ENCODE measurements around the gene H19. TPM values are rescaled to one million over a fixed set of nuclear protein-coding genes. Genes with fewer than 3 reads are reported as not detected.

H19 gene
- total and polyA plus RNA-seq, 8 donors = 119 to 1,133 (median 825) TPM

GRCh38 chr11:1982873-1983600, 14.6 kb downstream of the H19 start:
- H3K4me1 ChIP-seq = no peaks in the 10 kb centered on the region
- H3K36me3 ChIP-seq = no peaks in the 10 kb centered on the region
- H3K4me3 ChIP-seq = no peak overlapping the region
- TF ChIP-seq CTCF (IDR thresholded peaks at IDR 0.05) = no peak
- DNase-seq = no peak
- intact Hi-C loops (cut with DNase I) = no loop called here
- no peak for ATAC-seq
- H3K27ac ChIP-seq = no peak overlapping the region
- H3K9me3 ChIP-seq = no peaks in the 10 kb centered on the region
- no peaks in the 10 kb centered on the region for H3K27me3 ChIP-seq

GRCh38 chr11:1979607-1980006, 18.0 kb downstream of the H19 start:
- intact Hi-C loops (cut with DNase I) = no loop called here
- ATAC-seq = no peak
- Histone ChIP-seq H3K27ac (no peak overlapping the region), H3K36me3 (no peaks in the 10 kb centered on the region), H3K4me1 (no peaks in the 10 kb centered on the region), H3K4me3 (no peak overlapping the region), H3K27me3 (no peaks in the 10 kb centered on the region), H3K9me3 (no peaks in the 10 kb centered on the region)
- TF ChIP-seq CTCF (IDR thresholded peaks at IDR 0.05) = no peak
- peak in 1 of 4 donors; percentile 27 for DNase-seq

- ATAC-seq (peak; percentile 19), DNase-seq (peak in 1 of 4 donors; percentile 23)
- H3K4me3 ChIP-seq = no peak overlapping the region
- intact Hi-C loops (cut with DNase I) = no loop called here
- H3K4me1 ChIP-seq = no peaks in the 10 kb centered on the region
- TF ChIP-seq CTCF (IDR thresholded peaks at IDR 0.05) = no peak
- H3K27me3 ChIP-seq = no peaks in the 10 kb centered on the region
- no peaks in the 10 kb centered on the region for H3K36me3 ChIP-seq
- no peak overlapping the region for H3K27ac ChIP-seq
- H3K9me3 ChIP-seq = no peaks in the 10 kb centered on the region
Observed at GRCh38 chr11:1978720-1979473, 18.7 kb downstream of the H19 start.

- Histone ChIP-seq H3K27me3 (no peaks in the 10 kb centered on the region), H3K4me3 (no peak overlapping the region), H3K27ac (no peak overlapping the region), H3K9me3 (no peaks in the 10 kb centered on the region), H3K4me1 (no peaks in the 10 kb centered on the region), H3K36me3 (no peaks in the 10 kb centered on the region)
- intact Hi-C loops (cut with DNase I) = no loop called here
- no peak for TF ChIP-seq CTCF (IDR thresholded peaks at IDR 0.05)
- DNase-seq = no peak
- no peak for ATAC-seq
Observed at GRCh38 chr11:1975185-1975584, 22.5 kb downstream of the H19 start.

DNA sequence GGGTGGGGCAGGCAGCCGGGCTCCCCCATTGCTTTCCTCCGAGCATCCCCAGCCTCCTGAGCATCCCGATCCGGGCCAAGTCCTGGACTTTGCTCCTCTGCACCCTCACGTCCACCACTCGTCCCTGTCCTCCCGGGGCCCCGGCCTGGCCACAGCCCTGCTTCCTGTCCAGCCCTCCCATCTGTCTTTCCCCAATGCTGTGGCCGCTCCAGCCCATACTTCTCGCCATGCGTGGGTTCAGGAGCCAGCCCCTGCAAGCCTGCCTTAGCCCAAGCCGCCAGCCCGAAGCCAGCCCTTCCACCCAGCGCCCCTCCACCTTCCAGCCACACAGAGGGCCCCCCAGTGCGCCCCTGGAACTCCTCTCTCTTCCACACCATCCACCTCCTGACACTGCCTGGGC, 26.7 kb downstream of the H19 start:
- Histone ChIP-seq H3K27ac (no peak overlapping the region), H3K4me3 (no peak overlapping the region), H3K4me1 (no peaks in the 10 kb centered on the region), H3K36me3 (no peaks in the 10 kb centered on the region), H3K9me3 (no peaks in the 10 kb centered on the region), H3K27me3 (no peaks in the 10 kb centered on the region)
- no peak for TF ChIP-seq CTCF (IDR thresholded peaks at IDR 0.05)
- no peak for ATAC-seq
- intact Hi-C loops (cut with DNase I) = no loop called here
- peak in 2 of 4 donors; percentile 12 to 57 for DNase-seq
